A549 (cell line): Measurements from ENCODE around the gene RASSF3. TPM values are rescaled to one million over a fixed set of nuclear protein-coding genes. Genes with fewer than 3 reads are reported as not detected.

ENCODE experiments used
- ATAC-seq, 2 experiments: fragments of 200-7000 bp in 1 of 2; fragments of >200 bp in 1 of 2; cut with Nextera tagmentation in 1 of 2; cut with Tn5 transposase in 1 of 2; 3 replicates each; pipeline versions ENCODE4 v1.8.0 to v1.9.1; 2018 to 2020; ENCODE audit warnings: mild to moderate bottlenecking in 1 of 2, moderate library complexity in 1 of 2
- CTCF ChIA-PET: fragments of 300-600 bp; sonication (Branson Sonifier 250); formaldehyde crosslinking; extraction: SDS; loops from one replicate; lab custom pipeline; 2021; ENCODE audit warnings: antibody characterized with exemption, inconsistent platforms; lab: Yijun Ruan, JAX
- POLR2A ChIA-PET: fragments of 350-600 bp; formaldehyde crosslinking; extraction: SDS; loops from one replicate; lab custom pipeline; 2021; ENCODE audit warnings: antibody characterized with exemption, inconsistent platforms; lab: Yijun Ruan, JAX
- DNase-seq, 2 experiments: peaks; one replicate each; pipeline versions ENCODE4 v3.0.0 to v3.0.0-alpha.2; 2011 to 2016; ENCODE audit warnings: low read depth in 1 of 2, low spot score in 1 of 2
- FAIRE-seq: peaks from 2 replicates; lab custom pipeline; 2011; peaks lifted over from hg19 to GRCh38; lab: Jason Lieb, UNC
- H3K27ac ChIP-seq, 2 experiments: fragments of >200 bp; sonication (Bioruptor Twin); formaldehyde crosslinking; 3 replicates each; pipeline ENCODE4 v1.5.1; 2016 to 2017
- H3K4me1 ChIP-seq: fragments of >200 bp; sonication (Bioruptor Twin); formaldehyde crosslinking; 3 replicates; pipeline ENCODE4 v1.6.1; 2016
- H3K4me2 ChIP-seq: fragments of >200 bp; sonication (Bioruptor Twin); formaldehyde crosslinking; 3 replicates; pipeline ENCODE4 v1.6.1; 2016
- H3K4me3 ChIP-seq: fragments of >200 bp; sonication (Bioruptor Twin); formaldehyde crosslinking; 3 replicates; pipeline ENCODE4 v1.5.1; 2016
- H3K9me3 ChIP-seq: fragments of >200 bp; sonication (Bioruptor Twin); formaldehyde crosslinking; 3 replicates; pipeline ENCODE4 v1.6.1; 2016
- CBX8 ChIP-seq: fragments of 200-600 bp; sonication (generic); IDR thresholded peaks from 2 replicates; pipeline ENCODE4 v1.6.1; 2016
- CEBPB ChIP-seq, 2 experiments: fragments of >200 bp in 1 of 2; sonication (Bioruptor Twin) in 1 of 2; formaldehyde crosslinking in 1 of 2; IDR thresholded peaks; 2 replicates each; pipeline ENCODE4 v1.6.1; 2012 to 2016
- ELK1 ChIP-seq: fragments of 150-350 bp; IDR thresholded peaks from 2 replicates; pipeline ENCODE4 v1.6.1; 2014; ENCODE audit warnings: low read depth, mild to moderate bottlenecking, low read length
- ESRRA ChIP-seq: fragments of 150-350 bp; IDR thresholded peaks from 2 replicates; pipeline ENCODE4 v1.6.1; 2014; ENCODE audit warnings: mild to moderate bottlenecking, low read length, borderline replicate concordance
- FOSL2 ChIP-seq, 2 experiments: fragments of 450-650 bp in 1 of 2; fragments of >200 bp in 1 of 2; sonication (Bioruptor Twin) in 1 of 2; formaldehyde crosslinking; IDR thresholded peaks; 2 replicates each; pipeline versions ENCODE4 v1.5.0 to v1.6.1; 2016 to 2020; ENCODE audit warnings: mild to moderate bottlenecking in 1 of 2, moderate library complexity in 1 of 2
- FOXS1 ChIP-seq: fragments of 250-450 bp; sonication (Bioruptor Pico); IDR thresholded peaks from 2 replicates; pipeline ENCODE4 v1.5.0; 2020; ENCODE audit warnings: mild to moderate bottlenecking, moderate library complexity
- GATA3 ChIP-seq: IDR thresholded peaks from 2 replicates; pipeline ENCODE4 v1.6.1; 2012; ENCODE audit warnings: borderline replicate concordance
- HMGXB4 ChIP-seq: fragments of 250-450 bp; sonication (Bioruptor Pico); IDR thresholded peaks from 2 replicates; pipeline ENCODE4 v1.5.0; 2021; ENCODE audit warnings: mild to moderate bottlenecking, moderate library complexity, borderline replicate concordance
- HOXA7 ChIP-seq: fragments of 250-450 bp; sonication (Bioruptor Pico); IDR thresholded peaks from 2 replicates; pipeline ENCODE4 v1.5.0; 2020; ENCODE audit warnings: mild to moderate bottlenecking, moderate library complexity
- JUNB ChIP-seq: fragments of >200 bp; sonication (Bioruptor Twin); formaldehyde crosslinking; IDR thresholded peaks from 2 replicates; pipeline ENCODE4 v1.6.1; 2016
- KDM1A ChIP-seq: fragments of 200-600 bp; sonication (generic); IDR thresholded peaks from 2 replicates; pipeline ENCODE4 v1.6.1; 2016; ENCODE audit warnings: low read depth, mild to moderate bottlenecking
- MAFK ChIP-seq: fragments of 450-650 bp; IDR thresholded peaks from 2 replicates; pipeline ENCODE4 v1.6.1; 2014; ENCODE audit not compliant: partially characterized antibody
- MAX ChIP-seq: IDR thresholded peaks from 2 replicates; pipeline ENCODE4 v1.6.1; 2012
- MYC ChIP-seq: IDR thresholded peaks from 2 replicates; pipeline ENCODE4 v1.6.1; 2012; ENCODE audit warnings: mild to moderate bottlenecking, inconsistent platforms, low read length, improper control_type of control experiment, borderline replicate concordance
- NFE2L2 ChIP-seq: fragments of 150-350 bp; conservative IDR thresholded peaks from 2 replicates; pipeline ENCODE4 v1.6.1; 2014; ENCODE audit warnings: low read length
- NPAS2 ChIP-seq: fragments of 250-450 bp; sonication (Bioruptor Pico); IDR thresholded peaks from 2 replicates; pipeline ENCODE4 v1.8.0; 2022; ENCODE audit warnings: mild to moderate bottlenecking, moderate library complexity, borderline replicate concordance
- RAD21 ChIP-seq, 2 experiments: fragments of >200 bp in 1 of 2; sonication (Bioruptor Twin) in 1 of 2; formaldehyde crosslinking in 1 of 2; IDR thresholded peaks in 1 of 2; conservative IDR thresholded peaks in 1 of 2; 2 replicates in 1 of 2; 3 replicates in 1 of 2; pipeline ENCODE4 v1.6.1; 2012 to 2018; ENCODE audit warnings: inconsistent platforms in 1 of 2
- RCOR1 ChIP-seq: fragments of 150-350 bp; IDR thresholded peaks from 2 replicates; pipeline ENCODE4 v1.6.1; 2014; ENCODE audit warnings: antibody characterized with exemption, low read length, low read depth
- REST ChIP-seq: fragments of 200-600 bp; sonication (generic); IDR thresholded peaks from 2 replicates; pipeline ENCODE4 v1.6.1; 2016; ENCODE audit warnings: antibody characterized with exemption, mild to moderate bottlenecking, moderate library complexity
- RNF2 ChIP-seq: fragments of 200-600 bp; sonication (generic); IDR thresholded peaks from 2 replicates; pipeline ENCODE4 v1.6.1; 2016; ENCODE audit warnings: low read depth, mild to moderate bottlenecking, antibody characterized with exemption, moderate library complexity, borderline replicate concordance
- SREBF2 ChIP-seq: fragments of 450-650 bp; IDR thresholded peaks from 2 replicates; pipeline ENCODE4 v1.6.1; 2014; ENCODE audit warnings: mild to moderate bottlenecking, moderate library complexity
- TFCP2L1 ChIP-seq: fragments of 250-450 bp; sonication (Bioruptor Pico); IDR thresholded peaks from 2 replicates; pipeline ENCODE4 v1.5.0; 2021; ENCODE audit warnings: mild to moderate bottlenecking
- ZC3H11A ChIP-seq: fragments of 450-650 bp; IDR thresholded peaks from 2 replicates; pipeline ENCODE4 v1.6.1; 2014; ENCODE audit warnings: antibody characterized with exemption, mild to moderate bottlenecking
- ZFP36 ChIP-seq: fragments of 450-650 bp; IDR thresholded peaks from 2 replicates; pipeline ENCODE4 v1.6.1; 2014; ENCODE audit warnings: borderline replicate concordance; ENCODE audit not compliant: partially characterized antibody
- WGBS: methylation state at CpG from one replicate; pipeline ENCODE4 v1.1.6; 2017; ENCODE audit errors: missing lambda C conversion rate; 5-methylcytosine and 5-hydroxymethylcytosine counted together
- polyA plus RNA-seq, 4 experiments: library from polyadenylated mRNA; depleted of rRNA in 3 of 4; stranded (reverse); fragments of >200 nt; fragmentation: RNase III in 1 of 4; extraction: RNeasy Plus Mini Kit Qiagen cat#74134 plus additional on column Dnase treatment in 1 of 4; gene quantifications; 2 replicates in 3 of 4; 3 replicates in 1 of 4; pipeline ENCODE4 v1.2.3, GENCODE V29; 2011 to 2017

The RASSF3 gene
- polyA plus RNA-seq, 2 of the 4 experiments (the other 2 are of a cell fraction), result 19.7 to 35.4 TPM

GRCh38 chr12:64736771-64737170, 126.5 kb downstream of the RASSF3 start:
- no peak for ATAC-seq
- WGBS, result 84% methylated on average over 1 of the region's 1 CpG
- ChIA-PET POLR2A (no interaction called here), CTCF (interaction anchor here (0.7 to 1.0 kb wide), 3 partner anchors 12 to 693 kb away, joined by 3 to 4 read pairs (median 3); no protein-coding TSS in a partner anchor)
- peaks cover 17% of the 10 kb centered on the region for H3K4me1 ChIP-seq
- FAIRE-seq, result no peak
- no peaks in the 10 kb centered on the region for H3K9me3 ChIP-seq
- H3K4me2 ChIP-seq, result no peak overlapping the region
- DNase-seq, result no peak
- H3K27ac ChIP-seq, result no peak overlapping the region
- TF ChIP-seq HOXA7 (CRISPR knock-in tag) (no peak), REST (no peak), FOSL2 (IDR thresholded peaks at IDR 0.05) (no peak), FOSL2 (CRISPR knock-in tag; IDR thresholded peaks at IDR 0.05) (no peak), RAD21 (conservative IDR thresholded peaks at IDR 0.05 in 1 of 2, IDR thresholded peaks at IDR 0.05 in 1 of 2) (no peak), GATA3 (no peak), ELK1 (no peak), ESRRA (no peak), CEBPB (IDR thresholded peaks at IDR 0.05) (no peak), FOXS1 (no peak), NPAS2 (CRISPR knock-in tag) (no peak), CBX8 (no peak), NFE2L2 (no peak), KDM1A (no peak), RNF2 (no peak), ZFP36 (no peak), HMGXB4 (CRISPR knock-in tag) (no peak), JUNB (no peak), RCOR1 (no peak), TFCP2L1 (no peak)
- no peak overlapping the region for H3K4me3 ChIP-seq

GRCh38 chr12:64737539-64737938, 127.2 kb downstream of the RASSF3 start:
- H3K4me2 ChIP-seq, result no peak overlapping the region
- no peaks in the 10 kb centered on the region for H3K9me3 ChIP-seq
- H3K4me3 ChIP-seq, result no peak overlapping the region
- ATAC-seq (no peak), FAIRE-seq (no peak), DNase-seq (no peak)
- POLR2A ChIA-PET, result no interaction called here
- CTCF ChIA-PET, result interaction anchor here (0.7 to 0.8 kb wide), 2 partner anchors 11 to 22 kb away, joined by 3 to 4 read pairs; no protein-coding TSS in a partner anchor
- no peak overlapping the region for H3K27ac ChIP-seq
- WGBS, result 65% methylated on average over 1 of the region's 1 CpG
- TF ChIP-seq MAX (no peak), SREBF2 (no peak), MYC (no peak), ZC3H11A (no peak), ESRRA (no peak), MAFK (peak; percentile 14)
- peaks cover 17% of the 10 kb centered on the region for H3K4me1 ChIP-seq
